CD4-positive, alpha-beta T cell (primary cell): Measurements from ENCODE around the gene MX2. TPM values are rescaled to one million over a fixed set of nuclear protein-coding genes. Genes with fewer than 3 reads are reported as not detected.
A peak's percentile ranks its signal among the peaks of the same experiment; 100 is the strongest.

Experiments
- ATAC-seq: fragments of 200-7000 bp; cut with Tn5 transposase; one replicate; pipeline ENCODE4 v1.10.0; 2022; ENCODE audit warnings: mild to moderate bottlenecking; ENCODE audit not compliant: poor library complexity
- CTCF ChIA-PET: fragments of 350-600 bp; sonication (Branson Sonifier 250); formaldehyde crosslinking; loops from one replicate; lab custom pipeline; 2021; ENCODE audit warnings: antibody characterized with exemption, inconsistent platforms; lab: Charles Lee
- POLR2A ChIA-PET: fragments of 350-600 bp; sonication (Branson Sonifier 250); formaldehyde crosslinking; loops from one replicate; lab custom pipeline; 2021; ENCODE audit warnings: antibody characterized with exemption, inconsistent platforms; lab: Charles Lee
- DNase-seq, 14 experiments: peaks; one replicate each; pipeline ENCODE4 v3.0.0-alpha.2; 2013 to 2020; ENCODE audit warnings: mixed read lengths in 2 of 14
- H3K27ac ChIP-seq, 2 donors: one replicate each; pipeline versions ENCODE4 v1.5.1 to v1.7.0; 2013; ENCODE audit warnings: low read length in 2 of 2, low read depth in 1 of 2, mild to moderate bottlenecking in 1 of 2
- H3K27me3 ChIP-seq, 2 experiments: 1 replicate in 1 of 2; 2 replicates in 1 of 2; pipeline versions ENCODE4 v1.6.1 to v1.7.0; 2013; ENCODE audit warnings: low read length in 2 of 2, control low read depth in 1 of 2, mild to moderate bottlenecking in 1 of 2, moderate library complexity in 1 of 2; ENCODE audit not compliant: insufficient read depth in 2 of 2, control insufficient read depth in 1 of 2
- H3K36me3 ChIP-seq: one replicate; pipeline ENCODE4 v1.6.1; 2013; ENCODE audit warnings: low read length, control low read depth; ENCODE audit not compliant: insufficient read depth
- H3K4me1 ChIP-seq: one replicate; pipeline ENCODE4 v1.6.1; 2013; ENCODE audit warnings: low read length, control low read depth; ENCODE audit not compliant: insufficient read depth
- H3K4me3 ChIP-seq: one replicate; pipeline ENCODE4 v1.5.1; 2013; ENCODE audit warnings: mild to moderate bottlenecking, low read length, moderate library complexity
- H3K9me3 ChIP-seq, 2 experiments: 1 replicate in 1 of 2; 2 replicates in 1 of 2; pipeline versions ENCODE4 v1.6.1 to v1.7.0; 2013; ENCODE audit warnings: low read length in 2 of 2, mild to moderate bottlenecking in 2 of 2, control low read depth in 1 of 2, moderate library complexity in 1 of 2; ENCODE audit not compliant: control insufficient read depth in 1 of 2, insufficient read depth in 1 of 2
- H3K27ac Mint-ChIP-seq: one replicate; pipeline ENCODE4 v1.8.0; 2020; ENCODE audit warnings: mixed read lengths
- H3K27me3 Mint-ChIP-seq: one replicate; pipeline ENCODE4 v1.8.0; 2021; ENCODE audit warnings: mixed read lengths
- H3K36me3 Mint-ChIP-seq: one replicate; pipeline ENCODE4 v1.8.0; 2021; ENCODE audit warnings: low read depth, mixed read lengths
- H3K4me1 Mint-ChIP-seq: one replicate; pipeline ENCODE4 v1.8.0; 2021; ENCODE audit warnings: low read depth, mixed read lengths
- H3K4me3 Mint-ChIP-seq: one replicate; pipeline ENCODE4 v1.8.0; 2020; ENCODE audit warnings: mild to moderate bottlenecking, mixed read lengths
- H3K9me3 Mint-ChIP-seq: one replicate; pipeline ENCODE4 v1.8.0; 2020; ENCODE audit warnings: mixed read lengths
- CTCF ChIP-seq: fragments of 200-600 bp; IDR thresholded peaks from one replicate; pipeline ENCODE4 v1.8.0; 2022; ENCODE audit warnings: antibody characterized with exemption, mild to moderate bottlenecking
- intact Hi-C, 2 experiments: fragments of 100-400 bp; cut with DNase I in 1 of 2; cut with micrococcal nuclease in 1 of 2; formaldehyde crosslinking; loops; one replicate each; pipeline versions ENCODE4 v1.15.1 to v1.9.0; 2023 to 2025; cut with DNase I, micrococcal nuclease
- total RNA-seq, 174 experiments: library from RNA in 2 of 174; stranded (reverse) in 2 of 174; gene quantifications; one replicate each; pipeline ENCODE4 v1.2.3 and lab custom pipeline; 2021 to 2026

MX2 gene
- total RNA-seq, 2 experiments from 2014 or later: 77.8 to 87.1 TPM

- H3K4me3 Mint-ChIP-seq: no peak overlapping the region
- no peaks in the 10 kb centered on the region for H3K9me3 Mint-ChIP-seq
- H3K36me3 Mint-ChIP-seq: peaks cover 96% of the 10 kb centered on the region
Measured at GRCh38 chr21:41406340-41406739, 44.5 kb downstream of the MX2 start.

GRCh38 chr21:41407541-41408460 is 46.0 kb downstream of the MX2 start:
- intact Hi-C loops: loop anchor here in 1 of 2 experiments (5.0 kb wide), 1 partner anchor 36 kb away; no protein-coding TSS in a partner anchor
- ATAC-seq (no peak), DNase-seq (peak in 1 of 14 experiments; percentile 19)
- TF ChIP-seq CTCF: no peak
- Histone ChIP-seq H3K36me3 (peaks cover 66% of the 10 kb centered on the region), H3K4me3 (no peak overlapping the region), H3K27ac (no peak overlapping the region), H3K4me1 (no peaks in the 10 kb centered on the region), H3K27me3 (no peaks in the 10 kb centered on the region), H3K9me3 (peaks cover 9 to 10% of the 10 kb centered on the region in 2 experiments)
- peaks cover 4% of the 10 kb centered on the region for H3K9me3 Mint-ChIP-seq
- no peaks in the 10 kb centered on the region for H3K27me3 Mint-ChIP-seq
- no peaks in the 10 kb centered on the region for H3K4me1 Mint-ChIP-seq
- no peak overlapping the region for H3K4me3 Mint-ChIP-seq
- H3K36me3 Mint-ChIP-seq: peaks cover 95% of the 10 kb centered on the region
- ChIA-PET CTCF (no interaction called here), POLR2A (no interaction called here)
- H3K27ac Mint-ChIP-seq: no peak overlapping the region

More at GRCh38 chr21:41406340-41406739, 44.5 kb downstream of the MX2 start:
- Mint-ChIP-seq H3K4me1 (no peaks in the 10 kb centered on the region), H3K27ac (no peak overlapping the region), H3K27me3 (no peaks in the 10 kb centered on the region)
- Histone ChIP-seq H3K9me3 (peaks cover 0 to 8% of the 10 kb centered on the region in 2 experiments), H3K4me3 (no peak overlapping the region), H3K4me1 (no peaks in the 10 kb centered on the region), H3K36me3 (peaks cover 77% of the 10 kb centered on the region), H3K27ac (no peak overlapping the region), H3K27me3 (no peaks in the 10 kb centered on the region)
- no peak for TF ChIP-seq CTCF
- DNase-seq (peak in 1 of 14 experiments; percentile 34), ATAC-seq (no peak)
- CTCF ChIA-PET: no interaction called here
- intact Hi-C loops: loop anchor here in 1 of 2 experiments (5.0 kb wide), 1 partner anchor 34 kb away; no protein-coding TSS in a partner anchor
- POLR2A ChIA-PET: interaction anchor here (1.1 kb wide), 1 partner anchor 12 kb away, joined by 3 read pairs; no protein-coding TSS in a partner anchor

- DNase-seq (no peak), ATAC-seq (no peak)
- no peaks in the 10 kb centered on the region for H3K4me1 ChIP-seq
- Mint-ChIP-seq H3K4me1 (no peaks in the 10 kb centered on the region), H3K27ac (no peak overlapping the region), H3K9me3 (peaks cover 17% of the 10 kb centered on the region), H3K4me3 (no peak overlapping the region), H3K36me3 (peaks cover 69% of the 10 kb centered on the region), H3K27me3 (no peaks in the 10 kb centered on the region)
- intact Hi-C loops: no loop called here
- peaks cover 9 to 13% of the 10 kb centered on the region in 2 experiments for H3K9me3 ChIP-seq
- H3K27me3 ChIP-seq: no peaks in the 10 kb centered on the region
- H3K36me3 ChIP-seq: peaks cover 44% of the 10 kb centered on the region
- ChIA-PET POLR2A (interaction anchor here (1.1 to 2.4 kb wide), 2 partner anchors 9 to 16 kb away, joined by 3 to 9 read pairs; partner anchors contain the start of gene MX1), CTCF (no interaction called here)
- no peak overlapping the region for H3K27ac ChIP-seq
- TF ChIP-seq CTCF: no peak
- H3K4me3 ChIP-seq: no peak overlapping the region
Measured at GRCh38 chr21:41410361-41410760, 48.5 kb downstream of the MX2 start.
